ENCODE results near the gene ITGAD.
A peak's percentile ranks its signal among the peaks of the same experiment; 100 is the strongest.

The ITGAD gene

GRCh38 chr16:31388535-31388934 lies 4.6 kb upstream of the ITGAD start:
- no peak overlapping the region for H3K4me3 ChIP-seq (ENCODE audit: low read depth, low read length)
- DNase-seq (ENCODE audit: low read depth): no peak
- TF ChIP-seq MYC (IDR thresholded peaks at IDR 0.05; ENCODE audit: low read depth, low read length) (no peak), MAX (IDR thresholded peaks at IDR 0.05; ENCODE audit: low read depth, low read length) (no peak), CTCF (IDR thresholded peaks at IDR 0.05; ENCODE audit: low read depth, low read length) (no peak), POLR2A (IDR thresholded peaks at IDR 0.05; ENCODE audit: extremely low read depth, insufficient read length) (no peak)

- no peak overlapping the region for H3K4me3 ChIP-seq (ENCODE audit: low read depth, low read length)
- TF ChIP-seq POLR2A (IDR thresholded peaks at IDR 0.05; ENCODE audit: extremely low read depth, insufficient read length) (no peak), CTCF (IDR thresholded peaks at IDR 0.05; ENCODE audit: low read depth, low read length) (no peak), MAX (IDR thresholded peaks at IDR 0.05; ENCODE audit: low read depth, low read length) (no peak), MYC (IDR thresholded peaks at IDR 0.05; ENCODE audit: low read depth, low read length) (no peak)
- no peak for DNase-seq (ENCODE audit: low read depth)
These were observed 2.6 kb upstream of the ITGAD start for GRCh38 chr16:31390504-31391041.

- TF ChIP-seq MYC (IDR thresholded peaks at IDR 0.05; ENCODE audit: low read depth, low read length) (no peak), MAX (IDR thresholded peaks at IDR 0.05; ENCODE audit: low read depth, low read length) (no peak), POLR2A (IDR thresholded peaks at IDR 0.05; ENCODE audit: extremely low read depth, insufficient read length) (no peak), CTCF (IDR thresholded peaks at IDR 0.05; ENCODE audit: low read depth, low read length) (no peak)
- DNase-seq (ENCODE audit: low read depth): no peak
- H3K4me3 ChIP-seq (ENCODE audit: low read depth, low read length): no peak overlapping the region
These were observed 2.5 kb downstream of the ITGAD start for GRCh38 chr16:31395647-31396046.

- TF ChIP-seq MYC (IDR thresholded peaks at IDR 0.05; ENCODE audit: low read depth, low read length): no peak
- no peak for TF ChIP-seq MAX (IDR thresholded peaks at IDR 0.05; ENCODE audit: low read depth, low read length)
- no peak for TF ChIP-seq POLR2A (IDR thresholded peaks at IDR 0.05; ENCODE audit: extremely low read depth, insufficient read length)
- no peak for TF ChIP-seq CTCF (IDR thresholded peaks at IDR 0.05; ENCODE audit: low read depth, low read length)
- H3K4me3 ChIP-seq (ENCODE audit: low read depth, low read length): no peak overlapping the region
- no peak for DNase-seq (ENCODE audit: low read depth)
These were observed 4.0 kb downstream of the ITGAD start for GRCh38 chr16:31397096-31397660.

- no peak for DNase-seq (ENCODE audit: low read depth)
These were observed 4.6 kb downstream of the ITGAD start for GRCh38 chr16:31397701-31398100.

GRCh38 chr16:31400191-31400590 lies 7.1 kb downstream of the ITGAD start:
- TF ChIP-seq MYC (IDR thresholded peaks at IDR 0.05; ENCODE audit: low read depth, low read length): 0 out of 2 replicates have a peak, but pooled peaks have one; percentile 33
- no peak for TF ChIP-seq POLR2A (IDR thresholded peaks at IDR 0.05; ENCODE audit: extremely low read depth, insufficient read length)
- TF ChIP-seq MAX (IDR thresholded peaks at IDR 0.05; ENCODE audit: low read depth, low read length): peak; percentile 47; the same call in 1 of the 2 replicates
- peak; percentile 92 for DNase-seq (ENCODE audit: low read depth)

More at GRCh38 chr16:31397701-31398100, 4.6 kb downstream of the ITGAD start:
- no peak for TF ChIP-seq MYC (IDR thresholded peaks at IDR 0.05; ENCODE audit: low read depth, low read length)
- no peak overlapping the region for H3K4me3 ChIP-seq (ENCODE audit: low read depth, low read length)

More at GRCh38 chr16:31400191-31400590, 7.1 kb downstream of the ITGAD start:
- H3K4me3 ChIP-seq (ENCODE audit: low read depth, low read length): no peak overlapping the region
